ENCODE results near the gene GARRE1. TPM values are rescaled to one million over a fixed set of nuclear protein-coding genes. Genes with fewer than 3 reads are reported as not detected.
"Not testable (repeated sequence)": the region's sequence is repeated elsewhere in the genome, so short reads cannot be mapped to it uniquely, and the experiment has no call there.

GARRE1 gene
- total and polyA plus RNA-seq, 2 of the 4 experiments (the other 2 are of a cell fraction) = 13.8 to 16.9 TPM

GRCh38 chr19:34205324-34205723 lies 49.0 kb upstream of the GARRE1 start:
- H2BK15ac ChIP-seq (ENCODE audit: low read depth, low read length); H3K14ac ChIP-seq (replicated peaks; ENCODE audit: low read depth, low read length); H3K18ac ChIP-seq (ENCODE audit: low read depth, low read length); H3K56ac ChIP-seq (ENCODE audit: extremely low read depth, insufficient read depth, low read length); H4K8ac ChIP-seq (ENCODE audit: low read depth in 2 of 2, low read length in 2 of 2); H3K4ac ChIP-seq (ENCODE audit: low read depth, low read length); in situ Hi-C loops (cut with MboI; ENCODE audit: low sequenced_read_pairs); H3K27me3 ChIP-seq (ENCODE audit: control insufficient read depth, insufficient read depth, low read length); H2AK5ac ChIP-seq (ENCODE audit: low read depth, low read length); H3K9me3 ChIP-seq (ENCODE audit: control insufficient read depth, insufficient read depth, low read length); H2BK5ac ChIP-seq (ENCODE audit: low read depth, low read length, poor library complexity, severe bottlenecking); H4K5ac ChIP-seq (ENCODE audit: low read depth, low read length); H3K23ac ChIP-seq (ENCODE audit: low read depth, low read length); intact Hi-C loops (cut with micrococcal nuclease); ATAC-seq (ENCODE audit: low read depth); H2BK120ac ChIP-seq (ENCODE audit: low read depth, low read length); DNase-seq; H4K91ac ChIP-seq (ENCODE audit: insufficient read depth, low read depth, low read length); H3K27ac ChIP-seq (ENCODE audit: insufficient read depth, low read length); H2AFZ ChIP-seq (replicated peaks; ENCODE audit: low read length, poor library complexity); H2BK20ac ChIP-seq (ENCODE audit: low read depth, low read length); BruUV-seq (replicated peaks); H3K4me3 ChIP-seq (ENCODE audit: insufficient read depth, low read depth, low read length); H2AK9ac ChIP-seq (replicated peaks; ENCODE audit: low read depth, low read length, poor library complexity); dilution Hi-C loops (cut with HindIII; ENCODE audit: low sequenced_read_pairs, unreplicated experiment); H3K4me1 ChIP-seq (ENCODE audit: control insufficient read depth, insufficient read depth, low read length); H3K9ac ChIP-seq (ENCODE audit: low read depth, low read length); H3K4me2 ChIP-seq (ENCODE audit: low read depth, low read length); H3K9me1 ChIP-seq (ENCODE audit: insufficient read depth, low read length): not testable (repeated sequence)
- peaks cover 14% of the 10 kb centered on the region for H4K20me1 ChIP-seq (ENCODE audit: insufficient read depth, low read length)
- H3K36me3 ChIP-seq (ENCODE audit: control insufficient read depth, insufficient read depth, low read length) = peaks cover 20% of the 10 kb centered on the region
- POLR2A ChIA-PET (ENCODE audit: unreplicated experiment) = interaction anchor here (0.6 kb wide), 1 partner anchor 269 kb away, joined by 6 read pairs; no protein-coding TSS in a partner anchor
- H3K79me1 ChIP-seq (ENCODE audit: low read depth in 1 of 2, low read length in 2 of 2) = peaks cover 23 to 62% of the 10 kb centered on the region in 2 experiments
- CTCF ChIA-PET = interaction anchor here (0.5 kb wide), 1 partner anchor 176 kb away, joined by 3 read pairs; no protein-coding TSS in a partner anchor
- no CpG with 5 or more reads among the region's 7 CpGs for WGBS, 2 experiments (ENCODE audit: extremely low coverage in 2 of 2, insufficient read length in 1 of 2)

Data from IMR-90 (cell line).